Mesenchymal stem cell (in vitro differentiated cells and primary cell): Measurements from ENCODE around the gene HHIP.

ENCODE experiments used
- DNase-seq: peaks from one replicate; pipeline ENCODE4 v3.0.0-alpha.2; 2013
- H2AFZ ChIP-seq: one replicate; pipeline ENCODE4 v1.6.1; 2013; ENCODE audit warnings: low read depth, mild to moderate bottlenecking, control low read depth, inconsistent platforms, low read length, moderate library complexity
- H2AK5ac ChIP-seq: 2 replicates; pipeline ENCODE4 v1.6.1; 2013; ENCODE audit warnings: low read length, moderate library complexity, mild to moderate bottlenecking, inconsistent platforms; ENCODE audit not compliant: severe bottlenecking
- H2BK120ac ChIP-seq: one replicate; pipeline ENCODE4 v1.6.1; 2013; ENCODE audit warnings: low read depth, mild to moderate bottlenecking, inconsistent platforms, low read length, moderate library complexity
- H2BK12ac ChIP-seq, 2 experiments: one replicate each; pipeline ENCODE4 v1.6.1; 2013; ENCODE audit warnings: inconsistent platforms in 2 of 2, low read length in 2 of 2, mild to moderate bottlenecking in 2 of 2, moderate library complexity in 2 of 2, control low read depth in 1 of 2
- H2BK15ac ChIP-seq: one replicate; pipeline ENCODE4 v1.6.1; 2013; ENCODE audit warnings: mild to moderate bottlenecking, low read depth, inconsistent platforms; ENCODE audit not compliant: poor library complexity, severe bottlenecking
- H2BK5ac ChIP-seq: 2 replicates; pipeline ENCODE4 v1.6.1; 2013; ENCODE audit warnings: low read depth, mild to moderate bottlenecking, low read length, control low read depth, inconsistent platforms; ENCODE audit not compliant: poor library complexity, severe bottlenecking
- H3K14ac ChIP-seq, 2 experiments: one replicate each; pipeline ENCODE4 v1.6.1; 2013; ENCODE audit warnings: inconsistent platforms in 2 of 2, low read length in 2 of 2, control low read depth in 1 of 2, mild to moderate bottlenecking in 1 of 2, moderate library complexity in 1 of 2
- H3K18ac ChIP-seq, 2 experiments: one replicate each; pipeline ENCODE4 v1.6.1; 2013; ENCODE audit warnings: inconsistent platforms in 2 of 2, low read length in 2 of 2, control low read depth in 1 of 2, low read depth in 1 of 2, mild to moderate bottlenecking in 1 of 2
- H3K23ac ChIP-seq, 2 experiments: one replicate each; pipeline ENCODE4 v1.6.1; 2013; ENCODE audit warnings: inconsistent platforms in 2 of 2, low read length in 2 of 2, mild to moderate bottlenecking in 2 of 2, moderate library complexity in 2 of 2, control low read depth in 1 of 2
- H3K27ac ChIP-seq: 2 replicates; pipeline ENCODE4 v1.5.1; 2013; ENCODE audit warnings: mild to moderate bottlenecking, moderate library complexity, low read length, control low read depth, inconsistent platforms; ENCODE audit not compliant: poor library complexity, severe bottlenecking
- H3K27me3 ChIP-seq, 2 experiments: 2 replicates each; pipeline versions ENCODE4 v1.6.1 to v1.7.0; 2013; ENCODE audit warnings: low read length in 2 of 2, mild to moderate bottlenecking in 2 of 2, moderate library complexity in 2 of 2, control low read depth in 1 of 2, inconsistent platforms in 1 of 2; ENCODE audit not compliant: control insufficient read depth in 1 of 2, insufficient read depth in 1 of 2
- H3K36me3 ChIP-seq, 2 experiments: 2 replicates each; pipeline versions ENCODE4 v1.6.1 to v1.7.0; 2013; ENCODE audit warnings: low read length in 2 of 2, control low read depth in 1 of 2, inconsistent platforms in 1 of 2, low read depth in 1 of 2, mild to moderate bottlenecking in 1 of 2; ENCODE audit not compliant: insufficient read depth in 2 of 2, control insufficient read depth in 1 of 2
- H3K4ac ChIP-seq, 2 experiments: one replicate each; pipeline ENCODE4 v1.6.1; 2013; ENCODE audit warnings: inconsistent platforms in 2 of 2, low read length in 2 of 2, mild to moderate bottlenecking in 2 of 2, moderate library complexity in 2 of 2, control low read depth in 1 of 2, low read depth in 1 of 2
- H3K4me1 ChIP-seq: 2 replicates; pipeline ENCODE4 v1.6.1; 2013; ENCODE audit warnings: low read depth, low read length, control low read depth; ENCODE audit not compliant: control insufficient read depth, insufficient read depth
- H3K4me2 ChIP-seq: 2 replicates; pipeline ENCODE4 v1.6.1; 2013; ENCODE audit warnings: low read length, mild to moderate bottlenecking, inconsistent platforms; ENCODE audit not compliant: poor library complexity, severe bottlenecking
- H3K4me3 ChIP-seq, 2 experiments: 2 replicates each; pipeline versions ENCODE4 v1.5.1 to v1.7.0; 2013; ENCODE audit warnings: low read length in 2 of 2, mild to moderate bottlenecking in 2 of 2, control low read depth in 1 of 2, low read depth in 1 of 2; ENCODE audit not compliant: insufficient read depth in 1 of 2
- H3K79me1 ChIP-seq: replicated peaks from 2 replicates; pipeline ENCODE4 v1.6.1; 2013; ENCODE audit warnings: mild to moderate bottlenecking, control low read depth, low read length, inconsistent platforms; ENCODE audit not compliant: poor library complexity, severe bottlenecking
- H3K9ac ChIP-seq: 2 replicates; pipeline ENCODE4 v1.7.0; 2013; ENCODE audit warnings: mild to moderate bottlenecking, low read length, moderate library complexity
- H3K9me3 ChIP-seq: 2 replicates; pipeline ENCODE4 v1.7.0; 2013; ENCODE audit warnings: mild to moderate bottlenecking, low read length; ENCODE audit not compliant: control insufficient read depth
- H4K8ac ChIP-seq: one replicate; pipeline ENCODE4 v1.6.1; 2013; ENCODE audit warnings: inconsistent platforms, mild to moderate bottlenecking, low read length, moderate library complexity
- H4K91ac ChIP-seq: one replicate; pipeline ENCODE4 v1.6.1; 2013; ENCODE audit warnings: mild to moderate bottlenecking, low read length, inconsistent platforms
- WGBS: methylation state at CpG from one replicate; pipeline ENCODE4 v1.1.7; 2013; ENCODE audit warnings: mixed read lengths; 5-methylcytosine and 5-hydroxymethylcytosine counted together

The HHIP gene

GRCh38 chr4:144666539-144667175 lies 20.7 kb downstream of the HHIP start:
- H3K14ac ChIP-seq: no peak overlapping the region
- WGBS: 94% methylated on average over 2 of the region's 2 CpGs
- H3K27ac ChIP-seq: peak overlapping the region; percentile 88
- peak; percentile 3 for DNase-seq
- H3K4me1 ChIP-seq: peaks cover 12% of the 10 kb centered on the region
- H2AK5ac ChIP-seq: peak overlapping the region; percentile 66
- no peak overlapping the region for H3K4ac ChIP-seq
- no peak overlapping the region for H4K8ac ChIP-seq
- H3K27me3 ChIP-seq: no peaks in the 10 kb centered on the region
- no peak overlapping the region for H2BK12ac ChIP-seq
- peaks cover 6% of the 10 kb centered on the region for H3K79me1 ChIP-seq
- no peak overlapping the region for H2AFZ ChIP-seq
- H3K18ac ChIP-seq: no peak overlapping the region
- H2BK5ac ChIP-seq: no peak overlapping the region
- no peaks in the 10 kb centered on the region for H3K36me3 ChIP-seq
- no peak overlapping the region for H2BK15ac ChIP-seq
- no peak overlapping the region for H3K4me3 ChIP-seq
- H3K9ac ChIP-seq: no peak overlapping the region
- no peak overlapping the region for H2BK120ac ChIP-seq
- H3K23ac ChIP-seq: no peak overlapping the region
- no peaks in the 10 kb centered on the region for H3K9me3 ChIP-seq
- no peak overlapping the region for H4K91ac ChIP-seq
- no peak overlapping the region for H3K4me2 ChIP-seq

- Histone ChIP-seq H2BK15ac (no peak overlapping the region), H3K4me3 (no peak overlapping the region), H3K18ac (no peak overlapping the region), H2AK5ac (no peak overlapping the region), H2BK120ac (no peak overlapping the region), H2BK12ac (no peak overlapping the region), H3K4me2 (no peak overlapping the region), H3K27ac (peak overlapping the region; percentile 88), H3K36me3 (no peaks in the 10 kb centered on the region), H3K4ac (no peak overlapping the region), H4K8ac (no peak overlapping the region), H3K9ac (no peak overlapping the region), H2BK5ac (no peak overlapping the region), H2AFZ (no peak overlapping the region), H3K79me1 (peaks cover 7% of the 10 kb centered on the region), H3K27me3 (no peaks in the 10 kb centered on the region), H4K91ac (no peak overlapping the region), H3K23ac (no peak overlapping the region), H3K4me1 (peaks cover 12% of the 10 kb centered on the region), H3K14ac (no peak overlapping the region), H3K9me3 (no peaks in the 10 kb centered on the region)
- WGBS: 73% methylated on average over 2 of the region's 2 CpGs
- peak; percentile 12 for DNase-seq
These were observed 21.5 kb downstream of the HHIP start for GRCh38 chr4:144667500-144667899.

- Histone ChIP-seq H3K4me1 (peaks cover 10% of the 10 kb centered on the region), H2BK12ac (no peak overlapping the region), H2BK5ac (no peak overlapping the region), H3K23ac (no peak overlapping the region), H3K9me3 (no peaks in the 10 kb centered on the region), H3K4me3 (no peak overlapping the region), H2AK5ac (no peak overlapping the region), H4K8ac (no peak overlapping the region), H3K36me3 (no peaks in the 10 kb centered on the region), H3K18ac (no peak overlapping the region), H3K79me1 (peaks cover 2% of the 10 kb centered on the region), H2AFZ (no peak overlapping the region), H3K14ac (no peak overlapping the region), H4K91ac (no peak overlapping the region), H3K4ac (no peak overlapping the region), H3K9ac (no peak overlapping the region), H3K27me3 (no peaks in the 10 kb centered on the region), H3K27ac (no peak overlapping the region), H3K4me2 (no peak overlapping the region), H2BK120ac (no peak overlapping the region), H2BK15ac (no peak overlapping the region)
- WGBS: 29% methylated on average over 2 of the region's 5 CpGs
- no peak for DNase-seq
These were observed 24.8 kb downstream of the HHIP start for GRCh38 chr4:144670776-144671175.

GRCh38 chr4:144674711-144675110 lies 28.8 kb downstream of the HHIP start:
- H3K9me3 ChIP-seq: no peaks in the 10 kb centered on the region
- no peak overlapping the region for H2BK15ac ChIP-seq
- no peak overlapping the region for H4K91ac ChIP-seq
- WGBS: no CpG with 5 or more reads among the region's 1 CpG
- H3K4me2 ChIP-seq: no peak overlapping the region
- H3K4me3 ChIP-seq: no peak overlapping the region
- H4K8ac ChIP-seq: no peak overlapping the region
- H3K79me1 ChIP-seq: peaks cover 2% of the 10 kb centered on the region
- DNase-seq: no peak
- H2BK5ac ChIP-seq: no peak overlapping the region
- no peak overlapping the region for H3K14ac ChIP-seq
- H3K4ac ChIP-seq: no peak overlapping the region
- no peak overlapping the region for H2AK5ac ChIP-seq
- H3K27me3 ChIP-seq: no peaks in the 10 kb centered on the region
- H2AFZ ChIP-seq: no peak overlapping the region
- H2BK12ac ChIP-seq: no peak overlapping the region
- H3K27ac ChIP-seq: no peak overlapping the region
- no peaks in the 10 kb centered on the region for H3K4me1 ChIP-seq
- H3K18ac ChIP-seq: no peak overlapping the region
- H2BK120ac ChIP-seq: no peak overlapping the region
- no peak overlapping the region for H3K9ac ChIP-seq
- no peaks in the 10 kb centered on the region for H3K36me3 ChIP-seq
- H3K23ac ChIP-seq: no peak overlapping the region
